NCI-H526 treated with DMSO at 0.1 percent for 48 hours (cell line): ENCODE measurements around the gene DGKE.

Source experiments
- DNase-seq: peaks from one replicate; lab custom pipeline; 2025; lab: John Stamatoyannopoulos, UW

Gene DGKE

DNA sequence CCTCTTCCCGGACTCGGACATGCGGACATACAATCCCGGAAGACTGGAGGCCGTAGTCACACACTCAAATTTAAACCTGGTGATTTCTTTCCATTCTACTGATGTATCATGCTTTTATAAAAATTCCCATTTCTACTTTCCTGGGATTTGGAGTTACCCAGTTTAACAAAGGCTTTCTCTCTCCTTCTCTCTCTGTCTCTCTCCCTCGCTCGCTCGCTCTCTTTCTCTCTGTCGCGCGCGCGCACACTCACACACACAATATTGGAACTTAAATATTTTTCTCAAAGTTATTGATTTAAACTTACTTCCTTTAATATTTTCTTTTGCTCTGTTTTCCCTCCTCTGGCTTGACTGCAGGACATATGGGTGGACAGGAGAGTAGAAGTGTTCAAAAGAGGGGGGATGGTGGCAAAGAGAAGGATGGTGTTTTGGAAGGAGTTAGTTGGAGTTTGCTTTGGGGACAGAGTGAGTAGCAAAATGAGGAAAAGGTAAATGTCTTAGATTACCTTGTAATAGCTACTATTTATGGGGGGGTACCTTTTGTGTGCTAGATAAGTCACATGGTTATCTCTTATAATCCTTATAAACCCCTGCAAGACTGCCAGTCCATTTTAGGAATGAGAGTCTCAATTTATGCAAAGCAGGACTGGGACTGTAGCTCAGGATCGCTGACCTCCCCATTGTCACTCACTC, 80.8 kb downstream of the DGKE start:
- DNase-seq: no peak

DNA sequence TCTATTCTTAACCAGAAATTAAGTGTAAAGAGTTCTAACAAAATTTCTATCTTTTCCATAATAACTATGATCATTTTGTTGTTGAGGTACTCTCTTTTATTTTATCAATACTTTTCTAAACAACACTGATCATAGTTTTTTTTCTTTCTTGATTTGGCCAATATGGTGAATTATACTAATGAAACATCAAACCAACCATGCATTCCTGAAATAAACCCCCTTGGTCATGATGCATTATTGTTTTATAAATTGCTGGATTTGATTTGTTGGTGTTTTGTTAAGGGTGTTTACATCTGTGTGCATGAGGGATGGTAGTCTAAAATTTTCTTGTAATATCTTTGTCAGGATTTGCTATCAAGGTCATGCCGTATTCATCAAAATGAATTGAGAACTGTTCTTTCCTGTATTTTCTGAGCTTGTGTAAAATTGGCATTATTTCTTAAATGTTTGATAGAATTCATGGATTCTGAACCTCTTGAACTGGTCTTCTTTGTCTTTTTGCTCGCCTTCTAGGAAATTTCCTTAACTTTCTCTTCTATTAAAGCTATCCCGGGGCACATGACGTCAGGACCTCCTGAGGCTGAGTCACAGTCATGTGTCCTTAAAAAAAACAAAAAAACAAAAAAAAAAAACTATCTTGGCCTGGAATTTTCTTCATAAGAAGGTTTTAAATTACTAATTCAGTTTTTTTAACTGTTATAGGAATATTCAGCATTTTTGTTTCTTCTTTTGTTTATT, 83.8 kb downstream of the DGKE start:
- no peak for DNase-seq

DNA sequence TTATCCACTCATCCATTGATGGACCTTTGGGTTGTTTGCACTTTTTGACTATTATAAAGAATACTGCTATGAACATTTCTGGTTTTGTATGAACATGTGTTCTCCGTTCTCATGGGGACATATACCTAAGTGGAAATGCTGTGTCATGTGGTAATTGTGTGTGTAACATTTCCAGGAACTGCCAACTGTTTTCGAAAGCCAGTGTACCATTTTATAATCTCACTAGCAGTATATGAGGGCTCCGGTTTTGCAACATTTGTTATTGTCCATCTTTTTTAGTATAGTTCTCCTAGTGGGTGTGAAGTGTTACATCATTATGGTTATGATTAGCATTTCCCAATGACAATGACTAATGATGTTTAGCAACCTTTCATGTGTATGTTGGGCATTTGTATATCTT, 85.0 kb downstream of the DGKE start:
- DNase-seq: no peak
